ENCODE data around the gene CHPF2. TPM values are rescaled to one million over a fixed set of nuclear protein-coding genes. Genes with fewer than 3 reads are reported as not detected.

CHPF2 gene
- total RNA-seq, 1 experiment from 2014 or later, result 68.1 TPM

DNA sequence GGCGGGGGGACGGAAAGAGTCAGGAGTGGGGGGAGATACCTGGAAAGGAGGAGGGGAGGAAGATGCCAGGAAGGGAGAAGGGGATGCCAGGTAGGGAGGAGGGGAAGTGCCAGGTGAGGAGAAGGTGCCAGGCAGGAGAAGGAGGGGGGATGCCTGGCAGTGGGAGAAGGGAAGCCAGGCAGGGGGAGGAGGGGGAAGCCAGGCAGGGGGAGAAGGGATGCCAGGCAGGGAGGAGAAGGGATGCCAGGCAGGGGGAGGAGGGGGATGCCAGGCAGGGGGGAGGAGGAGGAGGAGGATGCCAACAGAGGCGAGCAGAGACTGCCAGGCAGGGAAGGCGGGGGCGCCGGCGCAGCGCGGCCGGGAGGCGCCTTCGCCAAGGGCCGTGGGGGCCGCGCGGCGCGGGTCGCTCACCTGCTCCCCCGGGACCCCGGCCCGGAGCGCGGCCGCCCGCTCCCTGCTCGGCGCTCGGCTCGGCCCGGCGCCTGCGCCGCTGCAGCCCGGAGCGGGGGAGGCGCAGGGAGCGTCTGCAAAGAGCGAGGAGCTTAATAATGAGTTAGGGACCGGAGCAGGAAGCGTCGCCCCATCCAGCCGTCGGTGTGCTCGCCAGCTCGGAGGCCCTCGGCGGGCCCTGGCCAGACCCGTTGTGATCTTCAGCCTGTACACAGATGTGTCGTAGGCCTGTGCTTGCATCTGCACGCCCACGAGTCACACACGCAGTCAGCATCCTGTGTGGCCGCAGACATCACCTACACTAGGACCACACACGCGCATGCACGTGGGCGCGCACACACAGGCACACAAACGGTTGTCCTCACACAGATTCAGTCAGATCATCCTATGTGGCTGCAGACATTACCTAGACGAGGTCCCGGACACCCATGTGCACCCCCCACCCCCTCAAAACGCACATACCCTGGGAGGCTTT is 44.6 kb downstream of the CHPF2 start:
- no peak overlapping the region for H3K27ac ChIP-seq
- H3K4me3 ChIP-seq, result peak overlapping the region; percentile 32
- DNase-seq (ENCODE audit: low read depth in 1 of 2, low spot score in 2 of 2), result peak; percentile 41 to 57
- H3K36me3 ChIP-seq, result no peaks in the 10 kb centered on the region
- H3K4me1 ChIP-seq (replicated peaks), result peaks cover 9% of the 10 kb centered on the region
- H3K27me3 ChIP-seq (replicated peaks), result no peaks in the 10 kb centered on the region
- no peaks in the 10 kb centered on the region for H3K9me3 ChIP-seq (replicated peaks)

- H3K36me3 ChIP-seq, result no peaks in the 10 kb centered on the region
- DNase-seq (ENCODE audit: low read depth in 1 of 2, low spot score in 2 of 2), result no peak
- no peaks in the 10 kb centered on the region for H3K9me3 ChIP-seq (replicated peaks)
- peaks cover 9% of the 10 kb centered on the region for H3K4me1 ChIP-seq (replicated peaks)
- H3K27ac ChIP-seq, result no peak overlapping the region
- H3K4me3 ChIP-seq, result no peak overlapping the region
- H3K27me3 ChIP-seq (replicated peaks), result no peaks in the 10 kb centered on the region
Observed at GRCh38 chr7:151277631-151278030, 45.3 kb downstream of the CHPF2 start.

DNA sequence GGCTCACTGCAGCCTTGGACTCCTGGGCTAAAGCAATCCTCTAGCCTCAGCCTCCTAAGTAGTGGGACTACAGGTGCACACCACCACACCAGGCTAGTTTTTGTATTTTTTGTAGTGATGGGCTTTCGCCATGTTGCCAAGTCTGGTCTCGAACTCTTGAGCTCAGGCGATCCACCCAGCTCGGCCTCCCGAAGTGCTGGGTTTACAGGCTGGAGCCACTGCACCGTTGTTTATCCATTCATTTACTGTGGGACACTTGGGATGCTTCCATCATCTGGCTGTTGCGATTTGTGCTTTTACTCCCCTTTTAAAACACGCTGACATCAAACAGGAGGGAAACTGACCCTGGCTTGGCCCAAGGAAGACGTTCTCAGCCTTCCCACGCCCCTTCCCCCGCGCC is 46.7 kb downstream of the CHPF2 start:
- peaks cover 6% of the 10 kb centered on the region for H3K9me3 ChIP-seq (replicated peaks)
- no peak overlapping the region for H3K27ac ChIP-seq
- peaks cover 9% of the 10 kb centered on the region for H3K4me1 ChIP-seq (replicated peaks)
- no peaks in the 10 kb centered on the region for H3K36me3 ChIP-seq
- H3K4me3 ChIP-seq, result no peak overlapping the region
- peaks cover 6% of the 10 kb centered on the region; the same call in 1 of the 2 replicates for H3K27me3 ChIP-seq (replicated peaks)
- no peak for DNase-seq (ENCODE audit: low read depth in 1 of 2, low spot score in 2 of 2)

DNA sequence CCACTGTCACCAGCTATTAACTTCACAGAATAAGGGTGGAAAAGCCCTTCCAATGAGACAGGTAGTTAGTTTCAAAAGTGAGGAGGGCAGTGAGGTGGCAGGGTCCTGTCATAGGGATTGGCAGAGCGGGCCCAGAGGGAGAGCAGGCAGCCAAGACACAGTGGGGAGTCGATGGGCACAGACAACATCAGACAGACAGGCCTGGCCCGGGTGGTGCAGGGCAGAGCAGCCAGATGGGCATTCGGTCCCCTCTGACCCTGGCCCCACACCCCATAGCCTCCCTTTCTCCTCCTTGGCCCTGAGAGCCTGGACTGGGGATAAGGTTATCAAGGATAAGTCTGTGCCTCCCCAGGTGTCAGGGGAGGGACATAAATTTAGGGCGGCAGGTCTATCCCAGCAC is 47.6 kb downstream of the CHPF2 start:
- Histone ChIP-seq H3K36me3 (no peaks in the 10 kb centered on the region), H3K9me3 (replicated peaks) (peaks cover 6% of the 10 kb centered on the region), H3K4me3 (no peak overlapping the region), H3K4me1 (replicated peaks) (peaks cover 9% of the 10 kb centered on the region), H3K27me3 (replicated peaks) (peaks cover 9% of the 10 kb centered on the region), H3K27ac (no peak overlapping the region)
- no peak for DNase-seq (ENCODE audit: low read depth in 1 of 2, low spot score in 2 of 2)

GRCh38 chr7:151280388-151281019 is 48.2 kb downstream of the CHPF2 start:
- Histone ChIP-seq H3K9me3 (replicated peaks) (peaks cover 6% of the 10 kb centered on the region), H3K36me3 (no peaks in the 10 kb centered on the region), H3K4me1 (replicated peaks) (peaks cover 9% of the 10 kb centered on the region), H3K27me3 (replicated peaks) (peaks cover 9% of the 10 kb centered on the region), H3K27ac (no peak overlapping the region), H3K4me3 (no peak overlapping the region)
- DNase-seq (ENCODE audit: low read depth in 1 of 2, low spot score in 2 of 2), result no peak

- no peaks in the 10 kb centered on the region for H3K36me3 ChIP-seq
- DNase-seq (ENCODE audit: low read depth in 1 of 2, low spot score in 2 of 2), result no peak
- no peak overlapping the region for H3K27ac ChIP-seq
- H3K4me3 ChIP-seq, result no peak overlapping the region
- peaks cover 9% of the 10 kb centered on the region for H3K4me1 ChIP-seq (replicated peaks)
- H3K9me3 ChIP-seq (replicated peaks), result peaks cover 6% of the 10 kb centered on the region
- H3K27me3 ChIP-seq (replicated peaks), result peaks cover 9% of the 10 kb centered on the region
Observed at GRCh38 chr7:151281686-151282085, 49.4 kb downstream of the CHPF2 start.

DNA sequence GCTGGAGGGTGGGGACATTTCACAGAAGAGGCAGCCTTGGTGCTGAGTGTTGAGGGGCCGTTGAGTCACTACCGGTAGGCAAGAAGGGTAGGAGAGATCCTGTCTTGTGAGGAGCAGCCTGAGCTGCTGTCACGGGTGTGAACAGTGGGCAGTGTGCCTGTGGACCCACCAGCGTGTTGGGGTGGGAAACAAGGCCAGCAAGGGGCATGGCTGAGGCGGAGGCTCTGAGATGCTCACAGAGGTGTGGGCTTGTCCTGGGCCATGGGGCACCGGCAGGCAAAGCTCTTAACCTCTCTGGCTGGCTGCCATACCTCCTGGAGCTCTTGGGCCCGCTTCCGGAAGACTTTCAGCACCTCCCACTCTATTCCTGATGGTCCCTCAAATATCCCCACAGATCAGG is 49.8 kb downstream of the CHPF2 start:
- no peak overlapping the region for H3K4me3 ChIP-seq
- no peak for DNase-seq (ENCODE audit: low read depth in 1 of 2, low spot score in 2 of 2)
- peaks cover 9% of the 10 kb centered on the region for H3K27me3 ChIP-seq (replicated peaks)
- H3K4me1 ChIP-seq (replicated peaks), result peaks cover 7% of the 10 kb centered on the region
- H3K27ac ChIP-seq, result no peak overlapping the region
- H3K9me3 ChIP-seq (replicated peaks), result peaks cover 6% of the 10 kb centered on the region
- H3K36me3 ChIP-seq, result no peaks in the 10 kb centered on the region

DNA sequence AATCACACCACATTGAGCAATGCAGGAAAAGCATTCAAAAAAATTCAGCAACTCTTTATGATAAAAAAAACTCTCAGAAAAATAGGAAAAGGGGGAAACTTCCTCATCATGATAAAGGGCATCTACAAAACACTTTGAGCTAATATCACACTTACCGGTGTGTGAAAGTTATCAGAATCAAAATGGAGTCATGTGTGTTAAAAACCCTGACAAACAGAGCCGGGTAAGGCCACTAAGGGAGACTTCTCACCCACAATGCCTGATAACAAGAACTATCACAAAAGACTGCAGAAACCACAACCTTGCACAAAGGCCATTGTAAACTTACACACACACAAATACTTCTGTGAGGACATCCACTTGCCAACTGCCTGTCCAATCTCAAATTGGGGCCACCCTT is 51.0 kb downstream of the CHPF2 start:
- Histone ChIP-seq H3K27ac (no peak overlapping the region), H3K27me3 (replicated peaks) (peaks cover 9% of the 10 kb centered on the region), H3K4me1 (replicated peaks) (no peaks in the 10 kb centered on the region), H3K36me3 (no peaks in the 10 kb centered on the region), H3K4me3 (no peak overlapping the region), H3K9me3 (replicated peaks) (peaks cover 6% of the 10 kb centered on the region)
- DNase-seq (ENCODE audit: low read depth in 1 of 2, low spot score in 2 of 2), result no peak

DNA sequence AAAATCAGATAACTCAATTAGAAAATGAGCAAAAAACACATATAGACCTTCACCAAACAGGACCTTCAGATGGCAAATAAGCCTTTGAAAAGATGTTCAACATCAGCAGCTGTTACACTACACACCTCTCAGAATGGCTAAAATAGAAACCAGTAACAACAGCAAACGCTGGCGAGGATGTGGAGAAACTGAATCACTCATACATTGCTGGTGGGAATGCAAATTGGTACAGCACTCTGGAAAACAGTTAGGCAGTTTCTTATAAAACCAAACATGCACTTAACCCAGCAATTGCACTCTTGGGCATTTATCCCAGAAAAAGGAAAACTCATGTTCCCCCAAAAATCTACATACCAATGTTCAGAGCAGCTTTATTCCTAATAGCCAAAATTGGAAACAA is 53.9 kb downstream of the CHPF2 start:
- no peak overlapping the region for H3K4me3 ChIP-seq
- no peaks in the 10 kb centered on the region for H3K36me3 ChIP-seq
- no peak overlapping the region for H3K27ac ChIP-seq
- peaks cover 6% of the 10 kb centered on the region for H3K9me3 ChIP-seq (replicated peaks)
- H3K4me1 ChIP-seq (replicated peaks), result no peaks in the 10 kb centered on the region
- no peak for DNase-seq (ENCODE audit: low read depth in 1 of 2, low spot score in 2 of 2)
- peaks cover 9% of the 10 kb centered on the region for H3K27me3 ChIP-seq (replicated peaks)

Other genes starting within 250 kb of the CHPF2 start
- gene NOS3, start 241.5 kb upstream of the CHPF2 start, total RNA-seq (2014; rRNA removed; shearing (Covaris generic)), result not detected in 2 replicates
- not detected in 2 replicates for gene ATG9B, start 208.0 kb upstream of the CHPF2 start, total RNA-seq (2014; rRNA removed; shearing (Covaris generic))
- gene ABCB8, start 204.0 kb upstream of the CHPF2 start, total RNA-seq (2014; rRNA removed; shearing (Covaris generic)), result 24.6 and 38.2 TPM in 2 replicates
- gene ASIC3, start 184.0 kb upstream of the CHPF2 start, total RNA-seq (2014; rRNA removed; shearing (Covaris generic)), result not detected in 2 replicates
- gene CDK5, start 174.6 kb upstream of the CHPF2 start, total RNA-seq (2014; rRNA removed; shearing (Covaris generic)), result 23.7 and 29.3 TPM in 2 replicates
- gene SLC4A2, start 172.9 kb upstream of the CHPF2 start, total RNA-seq (2014; rRNA removed; shearing (Covaris generic)), result 95.5 and 100 TPM in 2 replicates
- 104 and 120 TPM in 2 replicates for gene FASTK, start 151.7 kb upstream of the CHPF2 start, total RNA-seq (2014; rRNA removed; shearing (Covaris generic))
- gene TMUB1, start 149.0 kb upstream of the CHPF2 start, total RNA-seq (2014; rRNA removed; shearing (Covaris generic)), result 32.5 and 34.5 TPM in 2 replicates
- gene AGAP3, start 146.0 kb upstream of the CHPF2 start, total RNA-seq (2014; rRNA removed; shearing (Covaris generic)), result 19.9 and 36.6 TPM in 2 replicates
- not detected in 2 replicates for gene GBX1, start 64.8 kb upstream of the CHPF2 start, total RNA-seq (2014; rRNA removed; shearing (Covaris generic))
- gene ASB10, start 45.2 kb upstream of the CHPF2 start, total RNA-seq (2014; rRNA removed; shearing (Covaris generic)), result not detected in 2 replicates
- gene H2BK1, start 22.0 kb upstream of the CHPF2 start, total RNA-seq (2014; rRNA removed; shearing (Covaris generic)), result not detected in 2 replicates
- gene ABCF2, start 5.3 kb upstream of the CHPF2 start, total RNA-seq (2014; rRNA removed; shearing (Covaris generic)), result 52.0 and 72.6 TPM in 2 replicates
- 20.9 and 22.6 TPM in 2 replicates for gene SMARCD3, start 16.2 kb downstream of the CHPF2 start, total RNA-seq (2014; rRNA removed; shearing (Covaris generic))
- 50.6 and 50.7 TPM in 2 replicates for gene NUB1, start 109.3 kb downstream of the CHPF2 start, total RNA-seq (2014; rRNA removed; shearing (Covaris generic))
- gene WDR86, start 177.6 kb downstream of the CHPF2 start, total RNA-seq (2014; rRNA removed; shearing (Covaris generic)), result 0.39 and 0.72 TPM in 2 replicates
- gene CRYGN, start 207.7 kb downstream of the CHPF2 start, total RNA-seq (2014; rRNA removed; shearing (Covaris generic)), result not detected in 2 replicates